GM18951 (cell line): Measurements from ENCODE around the gene UBE2C.

ENCODE experiments used
- POLR2A ChIP-seq: IDR thresholded peaks from 4 replicates; pipeline ENCODE4 v1.6.1; 2011; ENCODE audit warnings: mild to moderate bottlenecking; ENCODE audit not compliant: insufficient read length, insufficient read depth; ENCODE audit errors: extremely low read depth
- in situ Hi-C: fragments of 300-500 bp; cut with MboI; formaldehyde crosslinking; loops from one replicate; pipeline ENCODE4 v1.12.0; 2022; ENCODE audit warnings: low sequenced_read_pairs, mixed read lengths, inconsistent platforms; ENCODE audit not compliant: unreplicated experiment

Gene UBE2C

GRCh38 chr20:45848969-45849582 is 36.6 kb downstream of the UBE2C start:
- in situ Hi-C loops: no loop called here
- no peak for TF ChIP-seq POLR2A

GRCh38 chr20:45850238-45850637 is 37.8 kb downstream of the UBE2C start:
- TF ChIP-seq POLR2A: no peak
- in situ Hi-C loops: no loop called here

GRCh38 chr20:45850926-45851325 is 38.5 kb downstream of the UBE2C start:
- in situ Hi-C loops: no loop called here
- TF ChIP-seq POLR2A: no peak

DNA sequence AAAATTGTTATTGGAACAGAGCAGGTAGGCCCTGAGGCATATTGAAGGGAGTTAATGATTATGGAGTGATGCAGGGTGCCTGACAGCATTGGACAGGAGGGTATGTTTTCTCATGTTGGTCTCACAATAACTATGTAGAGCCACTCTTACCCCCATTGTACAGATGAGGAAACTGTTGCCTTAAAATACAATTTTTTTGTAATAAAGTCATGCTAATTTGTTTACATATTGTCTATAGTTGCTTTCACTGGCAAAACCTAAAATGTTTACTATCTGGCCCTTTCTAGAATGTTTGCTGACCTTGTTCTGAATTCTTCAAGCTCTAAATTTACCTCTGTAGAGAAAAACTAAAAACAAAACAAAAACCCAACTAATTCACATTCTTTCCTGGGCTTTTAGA is 39.1 kb downstream of the UBE2C start:
- no peak for TF ChIP-seq POLR2A
- in situ Hi-C loops: no loop called here

DNA sequence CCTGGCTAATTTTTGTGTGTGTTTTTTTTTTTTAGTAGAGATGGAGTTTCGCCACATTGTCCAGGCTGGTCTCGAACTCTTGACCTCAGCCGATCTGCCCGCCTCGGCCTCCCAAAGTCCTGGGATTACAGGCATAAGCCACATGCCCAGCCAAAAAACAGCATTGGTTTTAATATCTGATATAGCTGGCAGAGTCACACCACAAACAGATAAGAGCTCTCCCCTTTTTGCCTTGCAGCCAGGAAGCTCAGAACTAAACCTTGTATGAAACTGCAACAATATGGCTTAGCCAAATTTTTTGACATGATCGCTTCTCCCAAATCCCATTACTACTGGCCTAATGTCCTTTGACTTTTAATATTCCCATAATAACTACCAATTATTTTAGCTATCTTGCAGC is 39.9 kb downstream of the UBE2C start:
- no peak for TF ChIP-seq POLR2A
- in situ Hi-C loops: no loop called here

DNA sequence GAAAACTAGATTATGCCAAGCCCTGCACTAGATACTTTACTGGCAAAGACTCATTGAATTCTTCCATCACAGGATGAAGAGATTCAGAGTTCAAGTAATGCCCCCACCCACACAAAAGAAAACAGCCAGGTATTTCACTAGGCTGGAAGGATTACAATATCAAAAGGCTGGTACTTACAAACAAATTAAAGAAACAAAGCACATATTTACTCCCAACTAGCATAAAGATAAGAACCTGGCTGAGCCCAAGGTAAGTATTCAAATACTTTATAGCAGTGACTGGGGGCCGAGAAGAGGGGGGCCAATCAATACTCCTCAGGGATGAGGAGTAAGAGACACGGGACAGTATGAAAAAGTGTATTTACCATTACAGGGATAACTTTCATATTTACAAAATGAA is 41.0 kb downstream of the UBE2C start:
- no peak for TF ChIP-seq POLR2A
- in situ Hi-C loops: no loop called here

GRCh38 chr20:45857114-45857881 is 44.9 kb downstream of the UBE2C start, which contains the start of the genes ACOT8 and ZSWIM3:
Gene ACOT8 (minus strand): TSS chr20:45857392. CDS start chr20:45857315, 77 bp downstream.
Gene ZSWIM3 (plus strand): TSS chr20:45857614. CDS start chr20:45857826, 212 bp downstream.
- in situ Hi-C loops: no loop called here
- TF ChIP-seq POLR2A: peak; percentile 92

GRCh38 chr20:45857882-45858216 is 45.4 kb downstream of the UBE2C start:
- in situ Hi-C loops: no loop called here
- no peak for TF ChIP-seq POLR2A

DNA sequence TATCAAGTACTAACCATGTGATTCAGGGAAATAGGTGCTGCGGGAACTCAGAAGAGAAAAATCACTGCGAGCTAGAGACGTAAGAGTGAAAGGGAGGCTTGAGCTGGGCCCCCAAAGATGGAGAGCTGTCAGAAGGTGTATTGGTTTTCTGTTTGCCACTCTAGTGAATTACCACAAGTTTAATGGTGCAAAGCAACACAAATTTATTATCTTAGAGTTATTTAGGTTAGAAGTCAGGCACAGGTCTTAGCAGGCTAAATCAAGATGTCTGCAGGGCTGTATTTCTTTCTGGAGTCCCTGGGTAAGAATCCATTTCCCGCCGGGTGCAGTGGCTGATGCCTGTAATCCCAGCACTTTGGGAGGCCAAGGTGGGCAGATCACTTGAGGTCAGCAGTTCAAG is 47.5 kb downstream of the UBE2C start:
- in situ Hi-C loops: no loop called here
- TF ChIP-seq POLR2A: no peak

DNA sequence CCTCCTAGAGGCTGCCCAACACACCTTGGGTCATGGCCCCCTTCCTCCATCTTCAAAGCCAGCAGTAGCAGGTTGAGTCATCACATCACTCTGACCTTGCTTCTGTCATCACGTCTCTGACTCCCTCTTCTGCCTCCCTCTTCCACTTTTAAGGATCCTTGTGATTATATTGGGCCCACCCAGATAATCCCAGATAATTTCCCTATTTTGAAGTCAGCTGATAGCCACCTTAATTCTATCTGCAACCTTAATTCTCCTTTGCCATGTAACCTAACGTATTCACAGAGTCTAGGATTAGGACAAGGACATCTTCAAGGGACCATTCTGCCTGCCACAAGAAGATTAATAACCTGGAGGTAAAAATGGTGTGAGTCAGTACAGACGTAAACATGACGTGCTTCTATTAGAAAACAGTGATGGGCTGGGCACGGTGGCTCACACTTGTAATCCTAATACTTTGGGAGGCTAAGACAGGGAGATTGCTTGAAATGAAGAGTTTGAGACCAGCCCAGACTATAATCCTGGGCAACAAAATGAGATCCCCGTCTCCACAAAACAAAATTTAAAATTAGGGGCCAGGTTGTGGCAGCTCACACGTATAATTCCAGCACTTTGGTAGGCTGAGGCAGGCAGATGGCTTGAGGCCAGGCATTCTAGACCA is 48.2 kb downstream of the UBE2C start:
- in situ Hi-C loops: no loop called here
- TF ChIP-seq POLR2A: no peak

- TF ChIP-seq POLR2A: no peak
- in situ Hi-C loops: no loop called here
These were observed 49.0 kb downstream of the UBE2C start for GRCh38 chr20:45861221-45862075.

- no peak for TF ChIP-seq POLR2A
- in situ Hi-C loops: no loop called here
These were observed 51.4 kb downstream of the UBE2C start for GRCh38 chr20:45863543-45864470.
